Fibroblast of skin of back (primary cell): ENCODE results near the gene MARS1.

ENCODE experiments used
- DNase-seq: peaks from one replicate; pipeline ENCODE4 v3.0.0-alpha.2; 2013

The MARS1 gene

DNA sequence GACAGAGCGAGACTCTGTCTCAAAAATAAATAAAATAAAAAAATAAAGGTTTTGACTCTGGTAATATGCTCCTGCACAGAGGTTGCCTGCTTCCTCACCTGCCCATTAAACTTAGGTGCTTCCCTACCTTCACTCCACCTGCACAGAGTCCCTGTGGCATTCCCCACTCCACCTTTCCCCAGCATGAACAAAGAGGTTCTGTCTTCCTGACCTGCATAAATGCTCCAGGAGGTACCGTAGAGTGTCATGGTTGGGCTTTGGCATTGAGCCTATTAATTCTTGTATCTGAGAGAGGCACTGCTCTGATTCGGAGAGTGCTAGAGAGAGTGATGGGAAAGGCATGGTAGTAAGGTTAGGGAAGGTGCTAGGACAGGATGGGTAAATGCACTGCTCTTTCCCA, 14.5 kb upstream of the MARS1 start:
- DNase-seq: no peak

DNA sequence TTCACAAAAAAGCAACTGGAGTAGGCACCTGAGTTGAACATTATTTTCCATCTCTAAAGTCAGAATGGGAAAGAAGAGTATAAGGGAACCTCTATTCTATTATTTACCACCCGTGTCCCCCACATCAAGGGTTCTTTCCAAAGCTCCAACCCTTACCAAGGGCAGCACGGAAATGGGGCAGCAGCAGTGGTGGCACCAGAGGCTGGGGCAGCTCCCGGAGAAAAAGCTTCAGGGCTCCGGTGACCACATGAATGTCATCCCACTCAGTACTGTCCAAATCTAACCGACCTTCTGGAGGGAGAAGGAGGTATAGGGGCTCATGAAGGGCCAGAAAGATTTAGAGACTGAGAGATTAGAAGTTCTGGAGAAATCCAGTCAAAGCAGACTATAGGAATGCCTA, 14.0 kb upstream of the MARS1 start:
- DNase-seq: no peak

DNA sequence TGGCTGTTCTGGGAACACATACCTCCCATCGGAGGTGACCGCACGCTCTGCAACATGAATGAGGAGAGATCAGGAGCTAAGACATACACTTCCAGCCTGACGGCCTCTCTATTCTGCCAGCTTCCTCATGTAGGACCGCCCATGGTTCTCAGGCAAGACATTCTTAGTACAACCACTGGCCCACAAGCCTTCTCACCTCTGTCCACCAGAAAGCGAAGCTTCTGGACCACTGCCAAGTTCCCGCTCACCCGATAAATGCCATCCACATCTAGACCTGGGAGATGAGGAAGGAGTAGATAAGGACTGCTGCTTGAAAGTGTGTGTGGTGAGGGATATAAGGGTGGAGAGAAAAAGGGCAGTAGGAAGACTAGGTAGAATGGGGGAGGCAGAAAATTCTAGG, 13.4 kb upstream of the MARS1 start:
- DNase-seq: no peak

DNA sequence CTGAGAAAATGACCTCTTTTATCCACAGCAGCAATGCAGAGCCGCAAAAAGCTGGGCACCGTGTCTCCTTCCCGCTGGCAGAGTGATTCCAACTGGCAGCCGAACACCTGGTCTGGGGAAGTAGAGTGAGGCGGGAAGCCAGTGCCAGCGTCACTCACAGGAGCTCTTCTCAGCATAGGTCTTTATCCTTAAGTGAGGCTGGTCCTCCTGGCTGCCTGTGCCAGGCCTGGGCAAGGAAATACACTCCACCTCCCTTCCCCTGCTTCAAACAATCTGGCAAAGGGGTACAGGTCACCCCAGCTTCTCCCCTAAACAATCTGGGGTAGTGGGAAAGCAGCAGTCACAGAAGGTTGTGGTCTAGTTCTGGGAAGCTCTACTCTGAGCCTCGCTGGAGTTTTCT, 13.0 kb upstream of the MARS1 start:
- DNase-seq: no peak

DNA sequence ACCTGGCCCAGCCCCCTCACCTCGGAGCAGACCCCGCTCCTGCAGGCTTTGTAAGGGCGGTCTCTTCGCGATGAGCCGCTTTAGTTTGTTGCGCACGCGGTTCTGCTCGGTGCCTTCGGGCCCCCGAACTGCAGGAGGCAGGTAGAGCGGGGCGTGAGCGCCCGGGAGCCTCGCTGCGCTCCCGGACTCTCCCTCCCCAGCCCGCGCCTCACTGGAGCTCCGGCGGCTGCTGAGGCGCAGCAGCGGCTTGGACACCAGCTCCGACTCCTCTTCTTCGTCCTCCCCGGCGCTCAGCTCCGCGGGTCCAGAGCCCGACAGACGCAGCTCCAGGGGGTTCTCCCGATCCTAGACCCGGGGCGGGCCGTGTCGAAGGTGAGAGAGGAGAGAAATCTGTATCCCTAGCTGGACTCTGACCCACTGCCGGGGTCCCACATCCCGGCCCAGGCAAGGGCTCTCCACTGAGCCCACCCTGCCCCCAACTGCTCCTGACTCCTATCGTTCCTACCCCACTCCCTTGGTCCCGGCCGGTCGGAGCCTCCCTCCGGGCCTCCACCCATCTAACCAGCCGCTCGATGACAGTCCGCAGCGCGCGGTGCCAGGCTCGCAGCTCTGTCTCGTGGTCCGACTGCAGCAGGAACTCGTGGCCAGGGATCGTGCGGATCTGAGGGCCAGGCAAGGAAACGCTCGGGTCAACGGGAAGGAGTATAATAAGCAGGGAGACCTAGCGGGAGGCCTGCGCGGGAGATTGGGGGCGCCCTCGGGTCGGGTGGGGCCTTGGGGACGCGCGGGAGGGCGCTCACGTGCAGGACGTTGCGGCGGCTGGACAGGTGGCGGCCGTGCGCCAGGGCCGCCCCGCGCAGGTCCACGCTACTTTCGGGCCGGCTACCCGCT, 12.4 kb upstream of the MARS1 start:
- DNase-seq: no peak

DNA sequence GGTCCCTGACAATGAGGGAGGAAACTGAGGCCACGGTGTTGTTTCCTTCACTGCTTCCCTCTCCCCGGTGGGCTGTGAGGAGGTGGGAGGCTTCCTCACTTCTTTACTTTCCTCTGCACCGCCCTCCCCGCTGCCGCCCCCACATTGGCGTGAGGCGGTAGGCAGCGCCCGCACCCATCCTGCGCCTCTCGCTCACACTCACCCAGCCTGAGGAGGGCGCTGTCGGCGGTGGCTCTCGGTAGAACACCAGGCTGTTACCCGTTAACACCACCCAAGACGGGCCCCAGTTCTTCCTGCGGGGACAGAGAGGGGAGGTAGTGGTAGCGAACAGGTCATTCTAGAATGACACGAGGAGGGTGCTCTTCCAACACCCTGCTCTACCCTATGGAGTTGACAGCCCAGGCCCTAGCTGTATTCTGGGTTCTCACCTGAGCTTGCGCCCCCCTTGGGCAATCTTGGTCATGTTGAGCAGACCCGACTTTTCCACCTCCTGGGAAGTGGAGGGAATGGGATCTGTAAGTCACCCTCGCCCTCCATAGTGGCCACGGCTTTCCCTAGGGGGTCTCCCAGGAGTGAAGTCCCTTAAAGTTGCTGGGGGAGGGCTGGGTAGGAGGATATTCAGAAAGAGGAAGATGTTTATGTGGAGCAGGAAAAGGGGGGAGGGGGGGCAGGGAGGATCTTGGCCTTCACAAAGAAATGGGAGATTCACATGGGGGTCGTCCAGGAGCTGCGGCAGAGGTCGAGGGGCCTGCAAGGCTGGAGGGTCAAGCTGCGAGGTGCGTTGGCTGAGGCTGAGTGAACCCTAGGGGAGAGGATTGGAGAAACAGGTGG, 11.5 kb upstream of the MARS1 start:
- DNase-seq: no peak

DNA sequence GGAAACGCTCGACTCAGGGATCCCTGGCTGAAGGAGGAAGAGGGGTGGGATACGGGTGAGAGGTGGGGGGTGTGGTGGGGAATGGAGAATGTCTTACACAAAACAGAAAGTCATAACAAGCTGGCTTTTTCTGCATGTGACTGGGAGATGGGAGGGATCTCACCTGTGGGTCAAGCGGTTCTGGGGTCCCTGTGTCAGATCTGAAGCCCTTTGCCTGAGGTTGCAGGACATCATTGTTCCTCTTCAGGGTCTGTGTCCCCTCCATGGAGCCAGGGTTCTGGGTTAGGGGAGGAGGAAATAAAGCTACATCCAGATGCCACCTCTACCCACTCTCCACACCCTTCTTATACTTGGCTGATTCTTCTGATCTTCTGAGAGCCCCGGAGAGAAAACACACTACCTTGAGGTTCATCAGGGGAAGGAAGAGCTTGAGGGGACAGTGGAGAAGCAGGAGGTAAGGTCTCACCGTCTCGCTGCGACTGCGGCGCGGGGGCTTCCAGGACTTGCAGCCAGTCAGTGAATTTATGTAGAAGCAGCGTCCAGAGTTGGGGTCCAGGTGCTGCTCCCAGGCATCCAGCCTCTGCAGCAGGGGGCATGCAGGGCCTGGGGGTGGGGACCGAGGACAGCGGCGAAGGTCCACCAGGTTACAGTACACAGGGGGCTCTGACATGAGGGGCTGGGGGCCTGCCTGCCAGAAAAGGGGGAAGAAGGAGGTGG, 10.7 kb upstream of the MARS1 start:
- DNase-seq: no peak

DNA sequence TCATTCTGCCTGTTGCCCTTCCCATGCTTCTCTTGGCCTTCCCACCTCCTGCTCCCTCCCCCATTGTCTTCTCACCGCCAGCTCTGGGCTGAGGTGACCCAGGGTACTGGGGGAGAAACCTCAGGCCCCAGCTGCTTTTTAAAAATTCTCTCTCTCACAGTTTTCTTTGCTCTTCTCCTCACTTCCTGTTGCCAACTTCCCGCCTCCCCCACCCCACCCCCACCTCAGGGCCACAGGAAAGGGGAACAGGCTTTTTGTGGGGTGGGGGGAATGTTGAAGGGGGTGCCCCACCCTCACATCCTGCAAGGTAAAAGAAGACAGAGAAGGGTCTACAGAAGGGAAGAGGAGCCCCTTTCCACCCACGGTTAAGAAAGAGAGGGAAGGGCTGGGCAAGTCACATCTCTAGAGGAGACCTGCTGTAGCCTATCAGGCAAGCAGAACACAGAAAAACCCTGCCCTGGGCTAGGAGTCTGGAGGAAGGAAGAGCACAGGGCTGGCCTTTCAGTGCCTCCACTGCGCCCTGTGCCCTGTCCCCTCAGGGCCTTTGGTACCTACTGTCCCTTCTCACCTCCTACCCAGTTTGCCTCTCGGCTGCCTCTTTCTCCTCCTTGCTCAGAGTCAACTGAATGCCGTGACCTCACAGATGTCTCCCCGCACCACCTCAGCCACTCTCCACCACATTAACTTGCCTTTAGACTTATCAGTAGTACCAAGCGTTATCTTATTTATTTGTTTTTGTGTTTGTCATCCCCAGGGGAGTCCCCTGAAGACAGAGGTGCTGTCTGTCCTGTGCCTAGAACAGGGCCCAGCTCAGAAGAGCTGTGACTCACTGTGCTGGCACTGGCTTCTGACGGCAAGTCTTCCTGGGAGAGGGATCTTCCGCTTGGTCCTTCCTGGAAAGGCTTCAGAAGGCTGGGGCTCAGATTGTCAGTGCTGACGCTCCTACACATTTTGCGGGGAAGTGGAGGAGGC, 9.9 kb upstream of the MARS1 start:
- DNase-seq: no peak

DNA sequence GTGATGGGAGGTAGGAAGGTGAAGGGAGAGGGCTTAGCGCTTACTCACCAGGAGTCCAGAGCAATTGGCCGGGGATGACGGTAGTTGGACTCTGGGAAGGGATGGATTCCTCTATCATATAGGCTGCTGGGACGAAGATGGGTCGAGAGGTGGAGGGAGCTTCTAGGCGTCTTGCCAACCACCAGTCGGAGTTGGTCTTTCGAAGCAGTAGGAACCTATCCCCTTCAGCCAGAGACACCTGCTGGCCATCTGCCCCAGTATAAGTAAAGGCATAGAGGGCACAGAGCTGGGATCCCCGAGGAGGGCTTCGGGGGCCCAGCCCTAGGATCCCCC, 8.9 kb upstream of the MARS1 start:
- DNase-seq: no peak

DNA sequence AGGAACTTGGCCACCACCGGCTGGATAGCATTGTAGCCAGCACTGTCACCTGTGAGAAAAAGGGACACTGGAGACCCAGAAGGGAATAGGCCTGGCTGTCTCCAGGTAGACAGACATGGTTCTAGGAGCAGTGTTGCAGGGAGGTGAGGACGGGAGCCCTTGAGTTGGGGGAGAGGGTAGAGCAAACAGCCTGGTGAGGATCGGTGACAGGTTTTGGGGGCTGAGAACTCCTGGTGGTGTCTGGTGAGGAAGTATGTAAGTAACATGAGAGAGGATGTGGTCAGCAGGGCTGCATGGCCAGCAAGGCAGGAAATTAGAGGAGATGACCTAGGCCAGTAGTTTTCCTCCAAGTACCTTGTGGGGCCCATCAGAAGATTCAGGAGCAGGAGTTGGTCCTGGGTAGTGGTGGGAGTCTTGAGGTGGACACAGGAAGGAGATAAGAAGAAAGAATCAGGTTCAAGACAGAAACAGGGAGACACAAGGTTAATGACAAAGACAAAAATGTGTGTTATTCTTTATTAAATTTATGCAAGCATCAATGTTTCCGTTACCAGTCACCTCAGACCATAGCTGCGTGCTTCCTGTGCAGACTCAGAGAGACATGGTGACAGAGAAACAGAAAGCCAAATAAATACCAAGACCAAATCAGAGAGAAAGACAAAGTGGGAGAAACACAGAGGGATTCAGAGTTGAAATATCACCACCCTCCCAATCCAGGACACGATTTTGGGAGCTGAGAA, 8.3 kb upstream of the MARS1 start, which contains the start of gene ARHGAP9:
ARHGAP9 (minus strand) TSS at position 491 of the 740 bp plus-strand sequence; CDS start at position 31, 460 bp downstream.
- no peak for DNase-seq

DNA sequence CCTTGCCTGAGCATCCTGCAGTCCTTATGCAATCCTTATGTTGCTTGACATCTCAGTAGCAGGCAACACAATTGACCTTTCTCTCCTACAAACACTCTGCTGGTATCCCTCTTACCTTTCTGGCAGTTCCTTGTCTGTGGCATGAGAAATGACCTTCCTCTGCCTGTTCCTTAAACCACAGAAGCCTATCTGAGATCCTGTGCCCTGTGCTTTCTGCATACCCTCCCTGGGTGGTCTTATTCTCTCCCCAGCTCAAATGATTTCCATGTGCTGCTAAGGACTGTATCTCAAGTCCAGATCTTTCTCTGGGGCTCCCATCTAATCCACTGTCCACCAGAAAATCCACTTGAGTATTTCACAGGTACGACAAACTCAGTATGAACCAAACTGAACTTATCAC, 6.2 kb upstream of the MARS1 start:
- no peak for DNase-seq

DNA sequence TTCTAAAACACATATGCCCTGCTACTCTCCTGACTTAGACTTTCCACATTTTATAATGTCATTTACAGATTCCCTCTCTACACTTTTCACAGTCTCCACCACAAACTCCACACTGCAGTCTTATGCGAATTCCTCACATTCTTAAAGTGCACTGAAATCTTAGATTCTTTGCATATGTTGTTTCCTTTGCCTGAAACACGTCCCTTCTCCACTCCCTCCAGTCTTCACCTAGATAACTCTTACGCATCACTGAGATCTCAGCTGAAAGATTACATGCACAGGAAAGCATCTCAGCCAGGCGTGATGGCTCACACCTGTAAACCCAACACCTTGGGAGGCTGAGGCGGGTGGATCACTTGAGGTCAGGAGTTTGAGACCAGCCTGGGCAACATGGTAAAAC, 4.4 kb upstream of the MARS1 start:
- peak; percentile 79 for DNase-seq

DNA sequence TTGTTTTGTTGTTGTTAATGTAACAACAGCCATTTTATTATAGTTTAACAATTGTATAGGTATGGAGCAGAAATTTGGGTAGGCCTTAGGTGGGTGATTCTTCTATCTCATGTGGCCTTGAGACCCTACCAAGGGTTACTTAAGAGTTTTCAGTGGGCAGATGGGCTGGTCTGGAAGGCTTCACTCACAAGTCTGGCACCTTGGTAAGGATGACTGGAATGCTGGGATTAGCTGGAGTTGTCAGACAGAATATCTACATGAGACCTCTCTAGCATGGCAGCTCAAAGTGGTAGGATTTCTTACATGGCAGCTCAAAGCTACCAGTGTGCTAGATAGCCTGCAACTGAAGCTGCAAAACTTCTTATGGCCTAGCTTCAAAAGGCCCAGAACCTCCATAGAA, 2.2 kb upstream of the MARS1 start:
- DNase-seq: no peak

DNA sequence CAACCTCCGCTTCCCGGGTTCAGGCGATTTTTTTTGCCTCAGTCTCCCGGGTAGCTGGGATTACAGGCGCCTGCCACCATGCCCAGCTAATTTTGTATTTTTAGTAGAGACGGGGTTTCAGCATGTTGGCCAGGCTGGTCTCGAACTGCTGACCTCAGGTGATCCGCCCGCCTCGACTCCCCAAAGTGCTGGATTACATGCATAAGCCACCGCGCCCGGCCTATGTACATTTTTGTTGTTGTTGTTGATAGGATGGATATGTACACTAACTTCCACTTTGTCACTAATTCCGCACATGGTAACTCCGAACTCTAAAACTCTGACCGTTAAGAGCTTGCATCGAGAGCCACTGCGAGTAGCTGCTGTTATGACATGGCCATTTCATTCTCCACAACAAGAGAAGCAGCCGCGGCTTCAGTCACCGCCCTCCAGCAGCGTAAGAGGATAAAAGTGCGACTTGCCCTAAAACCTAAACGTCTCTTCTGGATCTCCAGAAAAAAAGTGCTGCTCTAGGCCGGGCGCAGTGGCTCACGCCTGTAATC, 742 bp upstream of the MARS1 start:
- DNase-seq: no peak

DNA sequence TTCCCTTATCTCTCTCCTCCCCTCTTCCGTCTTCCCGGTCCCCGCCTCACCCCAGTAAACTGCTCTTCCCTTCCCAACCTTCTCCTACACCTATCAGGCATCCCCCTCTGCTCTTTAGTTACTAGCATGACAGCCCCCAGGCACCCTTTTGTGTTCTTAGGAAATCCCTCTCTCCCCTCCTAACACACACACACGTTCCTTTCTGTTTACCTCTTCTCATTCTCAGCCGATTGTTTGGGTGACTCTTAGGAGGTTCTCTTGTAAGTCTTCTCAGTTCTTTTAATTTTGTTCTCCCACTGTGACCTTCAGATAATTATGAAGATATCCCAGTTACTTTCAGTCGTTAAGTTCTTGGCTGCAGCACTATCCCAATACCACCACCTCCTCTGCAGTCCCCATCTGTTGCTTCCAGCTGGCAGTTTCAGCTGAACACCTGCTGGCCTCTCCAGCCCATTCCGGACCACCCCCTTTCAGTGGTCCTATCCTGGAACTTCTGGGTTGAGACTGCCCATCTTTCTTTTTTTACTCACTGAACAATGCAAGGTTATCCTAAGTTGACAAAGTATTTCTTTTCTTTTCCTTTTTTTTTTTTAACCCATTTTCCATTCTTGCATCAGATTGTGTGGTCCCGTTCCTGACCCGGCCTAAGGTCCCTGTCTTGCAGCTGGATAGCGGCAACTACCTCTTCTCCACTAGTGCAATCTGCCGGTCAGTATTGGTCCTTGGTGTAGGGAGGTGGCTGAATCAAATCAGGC, 711 bp downstream of the MARS1 start:
- DNase-seq: no peak

DNA sequence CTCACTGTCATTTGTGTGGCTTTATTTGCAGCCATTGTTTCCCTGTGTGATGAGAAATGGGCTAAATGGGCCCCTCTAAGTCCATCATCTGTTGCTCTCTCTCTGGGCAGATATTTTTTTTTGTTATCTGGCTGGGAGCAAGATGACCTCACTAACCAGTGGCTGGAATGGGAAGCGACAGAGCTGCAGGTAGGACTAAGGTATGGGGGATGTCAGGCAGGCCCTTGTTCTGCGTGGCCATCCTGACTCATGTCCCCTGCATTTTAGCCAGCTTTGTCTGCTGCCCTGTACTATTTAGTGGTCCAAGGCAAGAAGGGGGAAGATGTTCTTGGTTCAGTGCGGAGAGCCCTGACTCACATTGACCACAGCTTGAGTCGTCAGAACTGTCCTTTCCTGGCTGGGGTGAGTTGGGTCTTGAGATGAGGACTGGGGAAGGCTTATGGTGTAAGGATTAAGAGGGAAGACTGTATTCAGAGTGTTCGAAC, 1.3 kb downstream of the MARS1 start:
- no peak for DNase-seq

DNA sequence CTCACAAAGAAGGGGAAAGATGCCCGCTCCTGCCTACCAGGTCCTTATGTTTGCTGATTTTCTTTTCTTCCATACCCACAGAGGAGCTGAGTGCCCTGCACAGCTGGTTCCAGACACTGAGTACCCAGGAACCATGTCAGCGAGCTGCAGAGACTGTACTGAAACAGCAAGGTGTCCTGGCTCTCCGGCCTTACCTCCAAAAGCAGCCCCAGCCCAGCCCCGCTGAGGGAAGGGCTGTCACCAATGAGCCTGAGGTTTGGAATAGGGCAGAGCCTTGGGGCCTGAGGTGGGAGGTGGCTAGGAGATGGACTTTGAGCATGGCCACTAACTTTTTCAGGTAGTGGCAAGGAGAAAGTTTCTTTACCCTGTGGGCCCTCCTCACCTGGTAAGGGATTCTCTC, 2.3 kb downstream of the MARS1 start:
- DNase-seq: no peak

DNA sequence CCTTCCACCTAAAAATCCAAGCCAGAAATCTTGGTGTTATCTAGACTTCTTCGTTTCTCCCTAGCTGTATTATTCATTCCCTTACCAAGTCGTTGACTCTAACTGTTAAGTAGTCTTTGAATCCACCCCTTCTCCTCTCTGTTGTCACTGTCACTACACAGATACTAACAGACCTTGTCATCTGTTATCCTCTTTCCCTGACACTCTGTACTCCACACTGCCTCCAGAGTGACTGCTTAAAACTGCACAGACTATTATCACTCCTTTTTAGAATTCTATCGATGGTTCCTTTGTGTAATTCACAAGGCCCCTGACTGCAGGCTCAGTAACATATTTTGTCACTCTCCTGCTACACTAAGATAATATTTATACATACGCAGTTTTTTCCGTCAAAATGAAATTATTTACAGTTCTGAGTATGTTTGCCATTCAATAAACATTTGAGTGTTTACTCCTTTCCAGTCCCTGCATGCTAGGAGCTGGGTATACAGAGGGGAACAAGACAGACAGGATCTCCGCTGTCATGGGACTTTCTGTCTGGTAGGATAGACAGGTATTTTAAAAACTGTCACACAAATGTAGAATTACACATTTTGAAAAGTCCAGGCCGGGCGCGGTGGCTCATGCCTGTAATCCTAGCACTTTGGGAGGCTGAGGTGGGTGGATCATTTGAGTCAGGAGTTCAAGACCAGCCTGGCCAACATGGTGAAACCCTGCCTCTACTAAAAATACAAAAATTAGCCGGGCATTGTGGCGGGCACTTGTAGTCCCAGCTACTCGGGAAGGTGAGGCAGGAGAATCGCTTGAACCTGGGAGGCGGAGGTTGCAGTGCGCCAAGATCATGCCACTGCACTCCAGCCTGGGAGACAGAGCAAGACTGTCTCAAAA, 3.8 kb downstream of the MARS1 start:
- peak; percentile 29 for DNase-seq
